ENCODE measurements around the gene CAPN15.

The CAPN15 gene

GRCh38 chr16:525123-525519, 2.4 kb upstream of the CAPN15 start:
- peak in 1 of 3 donors; percentile 12 for DNase-seq (ENCODE audit: low read depth in 2 of 3, low spot score in 1 of 3)

GRCh38 chr16:525520-526180, 1.9 kb upstream of the CAPN15 start:
- peak; percentile 66 to 80 (median 68) for DNase-seq (ENCODE audit: low read depth in 2 of 3, low spot score in 1 of 3)

GRCh38 chr16:526181-527014, 1.1 kb upstream of the CAPN15 start:
- peak in 2 of 3 donors; percentile 13 to 15 for DNase-seq (ENCODE audit: low read depth in 2 of 3, low spot score in 1 of 3)

GRCh38 chr16:528111-529011, 849 bp downstream of the CAPN15 start:
- peak; percentile 18 to 28 (median 21) for DNase-seq (ENCODE audit: low read depth in 2 of 3, low spot score in 1 of 3)

DNA sequence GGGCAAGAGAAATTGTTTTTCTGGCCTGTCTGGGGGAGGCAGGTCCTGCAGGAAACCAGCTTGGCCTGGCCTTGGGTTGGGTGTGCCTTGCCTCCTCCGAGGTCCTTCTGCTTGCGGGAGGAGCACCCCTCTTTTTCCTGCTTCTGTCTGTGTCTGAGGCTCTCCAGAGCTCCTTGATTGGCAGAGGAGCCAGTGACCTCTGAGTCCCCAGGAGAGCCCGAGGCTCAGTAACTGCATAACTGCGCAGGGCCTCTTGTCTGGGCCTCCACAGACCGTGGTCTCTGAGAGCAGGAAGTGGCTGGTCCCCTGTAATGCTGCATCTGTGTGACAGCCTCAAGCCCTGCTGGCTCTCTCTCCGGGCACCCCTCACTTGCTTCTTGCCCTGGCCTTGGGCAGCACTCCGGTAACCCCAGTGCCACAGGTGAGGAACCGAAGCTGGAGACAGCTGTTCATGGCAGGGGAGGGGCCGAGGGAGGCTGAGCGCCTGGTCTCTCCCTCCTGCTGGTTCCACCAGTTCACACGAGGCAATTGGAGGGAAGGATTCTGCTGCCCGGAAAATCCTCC, 1.6 kb downstream of the CAPN15 start:
- no peak for DNase-seq (ENCODE audit: low read depth in 2 of 3, low spot score in 1 of 3)

DNA sequence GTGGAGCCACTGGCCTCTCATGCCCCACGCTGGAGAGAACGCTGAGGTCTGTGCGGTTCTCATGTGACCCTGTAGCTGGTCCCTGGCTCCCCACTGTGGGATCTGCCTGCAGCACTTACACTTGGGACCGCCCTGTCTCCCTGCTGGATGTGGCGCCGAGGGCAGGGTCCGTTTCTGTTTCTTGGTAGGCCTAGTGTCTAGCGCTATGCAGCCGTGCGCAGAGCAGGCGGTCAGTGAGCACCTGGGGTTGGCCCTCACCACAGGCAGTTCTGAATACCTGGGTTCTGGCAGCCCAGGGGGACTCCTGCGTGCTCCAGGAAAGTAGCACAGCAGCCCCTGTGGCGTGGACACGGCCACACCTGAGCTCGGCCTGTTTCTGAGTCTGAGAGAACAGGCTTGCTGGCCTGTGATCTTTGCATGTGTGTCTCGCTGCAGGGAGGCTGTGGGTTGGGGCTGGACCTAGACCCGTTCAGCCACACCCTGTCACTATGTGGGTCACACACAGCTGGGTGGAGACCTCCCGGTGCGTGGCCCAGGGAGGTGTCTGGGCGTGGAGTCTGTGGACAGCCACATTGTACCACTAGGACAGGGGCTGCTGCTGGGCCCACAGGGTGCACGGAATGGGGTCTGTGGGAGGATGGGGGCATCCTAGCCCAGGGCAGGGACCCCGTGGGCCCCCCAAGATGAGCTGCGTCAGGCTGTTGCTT, 2.8 kb downstream of the CAPN15 start:
- DNase-seq (ENCODE audit: low read depth in 2 of 3, low spot score in 1 of 3) = no peak

GRCh38 chr16:531494-532125, 4.1 kb downstream of the CAPN15 start:
- no peak for DNase-seq (ENCODE audit: low read depth in 2 of 3, low spot score in 1 of 3)

- no peak for DNase-seq (ENCODE audit: low read depth in 2 of 3, low spot score in 1 of 3)
These were observed 6.0 kb downstream of the CAPN15 start for GRCh38 chr16:533391-534123.

- no peak for DNase-seq (ENCODE audit: low read depth in 2 of 3, low spot score in 1 of 3)
These were observed 6.6 kb downstream of the CAPN15 start for GRCh38 chr16:534135-534534.

DNA sequence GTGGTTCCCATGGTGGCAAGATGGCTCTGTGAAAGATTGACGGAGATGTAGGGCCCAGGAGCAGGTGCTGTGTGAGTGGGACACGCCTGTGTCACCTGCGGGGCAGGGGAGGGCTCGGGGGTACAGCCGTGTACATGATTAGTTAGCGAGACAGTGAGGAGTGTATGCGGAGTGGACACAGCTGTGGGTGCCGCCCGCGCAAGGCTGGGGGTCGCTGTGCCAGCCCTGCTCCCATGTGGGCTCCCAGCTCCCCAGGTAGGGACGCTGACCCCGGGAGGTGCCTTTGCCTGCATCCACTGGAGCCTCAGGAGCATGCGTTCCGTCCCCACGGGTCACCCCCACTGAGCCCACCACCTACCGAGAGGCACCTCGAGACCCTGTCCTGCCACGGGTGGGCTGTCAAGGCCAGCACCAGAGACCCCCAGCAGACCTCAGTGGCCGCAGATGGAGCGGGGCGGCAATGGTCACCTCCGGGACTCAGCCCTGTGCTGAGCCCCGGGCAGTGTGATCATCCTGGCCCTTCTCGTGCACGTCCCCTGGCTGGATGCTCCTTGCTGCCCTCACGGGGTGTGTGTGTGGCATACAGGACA, 7.4 kb downstream of the CAPN15 start:
- no peak for DNase-seq (ENCODE audit: low read depth in 2 of 3, low spot score in 1 of 3)

- no peak for DNase-seq (ENCODE audit: low read depth in 2 of 3, low spot score in 1 of 3)
These were observed 8.2 kb downstream of the CAPN15 start for GRCh38 chr16:535446-536405.

- DNase-seq (ENCODE audit: low read depth in 2 of 3, low spot score in 1 of 3) = no peak
These were observed 9.2 kb downstream of the CAPN15 start for GRCh38 chr16:536746-537145.

DNA sequence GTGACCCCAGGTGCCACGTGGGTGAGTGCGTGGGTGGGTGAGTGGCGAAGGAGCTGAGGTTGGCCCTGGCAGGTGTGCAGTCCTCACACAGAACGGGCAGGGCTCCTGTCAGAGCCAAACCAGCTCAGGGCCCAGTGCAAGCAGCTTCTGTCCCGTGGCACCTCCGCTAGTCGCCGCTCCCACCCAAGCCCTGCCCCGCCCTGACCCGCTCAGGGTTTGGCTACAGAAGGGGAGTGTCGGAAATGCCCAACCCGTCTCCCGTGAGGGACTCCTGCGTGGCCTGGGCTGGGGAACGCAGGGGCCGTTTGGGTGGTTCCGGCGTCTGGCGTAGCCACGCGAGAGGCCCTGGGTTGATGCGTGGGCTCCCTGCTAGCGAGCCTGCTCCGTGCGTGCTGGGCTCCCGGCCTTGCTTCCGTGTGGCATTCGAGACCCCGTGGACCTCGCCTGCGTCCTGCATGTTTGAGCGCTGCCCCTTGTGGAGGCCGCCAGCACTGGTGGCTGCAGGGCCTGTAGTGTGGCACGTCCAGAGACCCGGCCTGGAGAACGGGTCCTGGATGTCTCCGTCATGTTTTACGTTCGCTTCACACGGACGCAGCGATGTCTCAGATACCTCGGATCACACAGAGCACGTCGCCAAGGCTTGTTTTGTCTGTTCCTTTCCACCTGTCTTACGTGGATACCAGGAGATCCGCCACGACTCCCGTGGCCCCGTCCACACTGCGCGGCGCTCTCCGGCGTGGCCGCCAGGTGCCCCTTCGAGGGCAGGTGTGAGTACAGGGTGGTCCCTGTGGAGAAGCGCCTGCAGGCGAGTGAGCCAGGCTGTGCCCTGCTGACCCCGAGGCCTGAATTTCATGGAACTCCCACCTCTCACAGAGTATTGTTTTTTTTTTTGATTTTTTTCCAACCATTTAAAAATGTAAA, 10.2 kb downstream of the CAPN15 start:
- DNase-seq (ENCODE audit: low read depth in 2 of 3, low spot score in 1 of 3) = no peak

DNA sequence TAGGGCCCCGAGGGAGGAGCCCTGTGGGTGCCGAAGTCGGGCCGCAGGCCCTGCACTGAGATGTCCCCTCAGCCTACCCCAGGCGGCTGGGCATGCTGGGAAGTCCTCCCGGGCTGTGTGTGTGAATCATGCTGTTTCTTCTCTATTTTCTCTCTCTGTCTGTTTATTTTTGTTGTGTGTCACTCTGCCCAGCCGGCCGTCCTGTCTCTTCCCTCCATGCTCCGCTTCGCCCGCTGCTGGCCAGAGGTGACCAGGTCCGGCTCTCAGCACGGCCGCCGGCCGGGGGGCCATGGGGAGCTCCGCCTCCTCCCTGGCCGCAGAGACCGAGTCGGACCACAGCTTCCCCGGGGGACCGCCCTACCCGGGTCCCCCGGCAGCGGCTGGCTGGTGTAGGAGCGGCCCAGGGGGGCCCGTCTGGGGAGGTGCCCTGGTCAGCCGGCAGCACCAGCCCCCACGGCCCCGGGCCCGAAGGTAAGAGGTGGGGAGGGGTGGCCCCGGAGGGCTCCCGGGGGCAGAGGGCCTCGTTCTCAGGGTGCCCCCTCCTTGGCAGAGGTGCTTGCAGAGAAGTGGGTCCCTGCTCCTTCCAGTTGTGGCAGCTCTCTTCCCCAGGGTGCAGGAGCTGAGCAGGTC, 12.5 kb downstream of the CAPN15 start:
- no peak for DNase-seq (ENCODE audit: low read depth in 2 of 3, low spot score in 1 of 3)

DNA sequence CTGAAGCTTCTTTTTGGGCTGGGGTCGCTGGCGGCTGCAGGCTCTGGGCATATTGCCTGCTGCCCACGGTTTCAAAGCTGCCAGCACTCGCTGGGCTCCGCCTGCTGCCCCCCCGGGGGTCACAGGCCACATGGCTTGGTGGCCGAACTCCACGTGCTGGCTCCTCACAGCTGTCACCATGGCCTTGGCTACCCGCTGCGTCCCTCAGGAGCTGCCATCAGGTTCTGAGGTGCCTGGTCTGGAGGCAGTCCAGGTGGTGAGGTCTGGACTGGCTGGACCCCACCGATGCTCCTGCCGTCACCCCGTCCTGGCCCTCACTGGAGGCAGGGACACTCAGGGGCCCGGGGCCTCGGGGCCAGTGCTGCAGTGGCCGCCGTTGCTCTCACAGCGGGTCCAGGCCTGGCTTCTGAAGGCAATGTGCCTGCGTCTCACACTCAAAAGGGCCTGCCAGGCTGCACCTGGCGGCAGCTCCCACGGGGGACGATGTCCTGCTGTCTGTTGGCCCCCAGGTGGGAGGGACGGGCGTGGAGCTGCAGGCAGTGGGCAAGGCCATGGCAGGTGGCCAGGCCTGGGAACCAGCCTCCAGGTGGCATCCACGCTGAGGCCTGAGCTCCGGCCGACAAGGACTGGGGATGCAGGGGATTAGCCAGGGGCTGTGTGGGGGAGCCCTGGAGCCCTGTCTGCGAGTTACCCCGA, 13.3 kb downstream of the CAPN15 start:
- DNase-seq (ENCODE audit: low read depth in 2 of 3, low spot score in 1 of 3) = no peak
